ENCODE measurements around the gene IL36A. TPM values are rescaled to one million over a fixed set of nuclear protein-coding genes. Genes with fewer than 3 reads are reported as not detected.

Gene IL36A
- polyA plus RNA-seq, 1 of the 3 experiments (the other 2 are of a cell fraction), result not detected

- no peaks in the 10 kb centered on the region for H3F3A ChIP-seq (replicated peaks; ENCODE audit: insufficient read depth)
- H3K79me2 ChIP-seq (ENCODE audit: insufficient read depth), result no peaks in the 10 kb centered on the region
- 3% methylated on average over 3 of the region's 3 CpGs for WGBS (ENCODE audit: low lambda C conversion rate)
- no peak for TF ChIP-seq RAD21 (IDR thresholded peaks at IDR 0.05; ENCODE audit: low read length)
- no peak for TF ChIP-seq EZH2phosphoT487 (IDR thresholded peaks at IDR 0.05; ENCODE audit: borderline replicate concordance, low read depth)
- TF ChIP-seq GATA2 (CRISPR knock-in tag; IDR thresholded peaks at IDR 0.05), result no peak
- TF ChIP-seq CHD2 (IDR thresholded peaks at IDR 0.05; ENCODE audit: low read length, partially characterized antibody), result no peak
- H3K27ac ChIP-seq (ENCODE audit: low read depth in 2 of 2, low read length in 1 of 2), result no peak overlapping the region
- no peaks in the 10 kb centered on the region for H4K20me1 ChIP-seq (ENCODE audit: insufficient read depth)
- no peaks in the 10 kb centered on the region for H3K4me1 ChIP-seq (ENCODE audit: control insufficient read depth in 1 of 2, insufficient read depth in 2 of 2, low read depth in 1 of 2, low read length in 1 of 2)
- no peak for DNase-seq
- ChIA-PET POLR2A (no interaction called here), CTCF (interaction anchor here (0.9 kb wide), 1 partner anchor 9 kb away, joined by 3 read pairs; no protein-coding TSS in a partner anchor)
- H3K36me3 ChIP-seq (replicated peaks in 1 of 2; ENCODE audit: control insufficient read depth in 1 of 2, insufficient read depth in 2 of 2, low read length in 1 of 2), result no peaks in the 10 kb centered on the region
- H2AFZ ChIP-seq (ENCODE audit: low read depth), result no peak overlapping the region
- H3K27me3 ChIP-seq (ENCODE audit: insufficient read depth), result peaks cover 6% of the 10 kb centered on the region; the same call in 1 of the 2 replicates
- no peaks in the 10 kb centered on the region for H3K9me2 ChIP-seq
- no peak overlapping the region for H3K4me2 ChIP-seq
- H3K9me3 ChIP-seq, result no peaks in the 10 kb centered on the region
- no peak overlapping the region for H3K9ac ChIP-seq
- H3K4me3 ChIP-seq (ENCODE audit: low read depth in 2 of 2, low read length in 1 of 2), result no peak overlapping the region
These were observed 13.2 kb downstream of the IL36A start for GRCh38 chr2:113018509-113018908.

GRCh38 chr2:113021312-113021711 is 16.1 kb downstream of the IL36A start:
- no peaks in the 10 kb centered on the region for H3F3A ChIP-seq (replicated peaks; ENCODE audit: insufficient read depth)
- H3K36me3 ChIP-seq (replicated peaks in 1 of 2; ENCODE audit: control insufficient read depth in 1 of 2, insufficient read depth in 2 of 2, low read length in 1 of 2), result no peaks in the 10 kb centered on the region
- no peak overlapping the region for H2AFZ ChIP-seq (ENCODE audit: low read depth)
- H3K27me3 ChIP-seq (ENCODE audit: insufficient read depth), result peaks cover 6% of the 10 kb centered on the region; the same call in 1 of the 2 replicates
- DNase-seq, result no peak
- no peaks in the 10 kb centered on the region for H3K79me2 ChIP-seq (ENCODE audit: insufficient read depth)
- H3K27ac ChIP-seq (ENCODE audit: low read depth in 2 of 2, low read length in 1 of 2), result no peak overlapping the region
- H3K9me3 ChIP-seq, result no peaks in the 10 kb centered on the region
- no peak overlapping the region for H3K4me3 ChIP-seq (ENCODE audit: low read depth in 2 of 2, low read length in 1 of 2)
- H3K9ac ChIP-seq, result no peak overlapping the region
- WGBS (ENCODE audit: low lambda C conversion rate), result 6% methylated on average over 4 of the region's 4 CpGs
- no peaks in the 10 kb centered on the region for H3K4me1 ChIP-seq (ENCODE audit: control insufficient read depth in 1 of 2, insufficient read depth in 2 of 2, low read depth in 1 of 2, low read length in 1 of 2)
- no peaks in the 10 kb centered on the region for H4K20me1 ChIP-seq (ENCODE audit: insufficient read depth)
- TF ChIP-seq USF1 (IDR thresholded peaks at IDR 0.05; ENCODE audit: borderline replicate concordance, low read depth), result no peak
- TF ChIP-seq ZBTB33 (IDR thresholded peaks at IDR 0.05; ENCODE audit: borderline replicate concordance, low read depth), result no peak
- no peak for TF ChIP-seq MXI1 (IDR thresholded peaks at IDR 0.05; ENCODE audit: low read depth, low read length)
- no peak for TF ChIP-seq MEF2A (IDR thresholded peaks at IDR 0.05; ENCODE audit: borderline replicate concordance, low read depth)
- TF ChIP-seq USF2 (IDR thresholded peaks at IDR 0.05; ENCODE audit: borderline replicate concordance, low read depth, low read length), result no peak
- no peak for TF ChIP-seq TEAD4 (IDR thresholded peaks at IDR 0.05; ENCODE audit: borderline replicate concordance, insufficient read depth)
- TF ChIP-seq MAX (IDR thresholded peaks at IDR 0.05; ENCODE audit: low read depth), result no peak
- no peak for TF ChIP-seq EZH2phosphoT487 (IDR thresholded peaks at IDR 0.05; ENCODE audit: borderline replicate concordance, low read depth)
- no peak for TF ChIP-seq GATA2 (CRISPR knock-in tag; IDR thresholded peaks at IDR 0.05)
- TF ChIP-seq GABPA (IDR thresholded peaks at IDR 0.05; ENCODE audit: low read depth), result no peak
- no peak for TF ChIP-seq EP300 (IDR thresholded peaks at IDR 0.05; ENCODE audit: borderline replicate concordance in 1 of 2, low read depth in 1 of 2, low read length in 1 of 2)
- TF ChIP-seq RXRA (IDR thresholded peaks at IDR 0.05; ENCODE audit: borderline replicate concordance, low read depth), result no peak
- TF ChIP-seq IRF3 (IDR thresholded peaks at IDR 0.05; ENCODE audit: low read depth, low read length), result no peak
- TF ChIP-seq CTCF (IDR thresholded peaks at IDR 0.05), result no peak
- ChIA-PET CTCF (no interaction called here), POLR2A (no interaction called here)
- no peak overlapping the region for H3K4me2 ChIP-seq
- no peaks in the 10 kb centered on the region for H3K9me2 ChIP-seq
